HepG2 (cell line): ENCODE results near the gene AMHR2. TPM values are rescaled to one million over a fixed set of nuclear protein-coding genes. Genes with fewer than 3 reads are reported as not detected.

Experiments
- BCLAF1 ChIP-seq: fragments of 450-650 bp; IDR thresholded peaks from 2 replicates; pipeline ENCODE4 v1.6.1; 2017; ENCODE audit warnings: mild to moderate bottlenecking
- CCDC6 ChIP-seq: sonication (generic); formaldehyde crosslinking; IDR thresholded peaks from 2 replicates; pipeline ENCODE4 v1.8.1; 2022; ENCODE audit warnings: mild to moderate bottlenecking, missing genetic modification reagents, moderate library complexity
- CERS6 ChIP-seq: sonication (generic); formaldehyde crosslinking; IDR thresholded peaks from 2 replicates; pipeline ENCODE4 v1.5.0; 2020; ENCODE audit warnings: missing genetic modification reagents
- EED ChIP-seq: sonication (generic); formaldehyde crosslinking; IDR thresholded peaks from 2 replicates; pipeline ENCODE4 v1.5.0; 2020; ENCODE audit warnings: mild to moderate bottlenecking, missing genetic modification reagents
- GATAD2A ChIP-seq: IDR thresholded peaks from 2 replicates; pipeline ENCODE4 v1.6.1; 2016
- HES4 ChIP-seq: sonication (generic); formaldehyde crosslinking; IDR thresholded peaks from 2 replicates; pipeline ENCODE4 v1.9.0; 2021; ENCODE audit warnings: mild to moderate bottlenecking, missing genetic modification reagents, borderline replicate concordance
- HMG20A ChIP-seq: IDR thresholded peaks from 2 replicates; pipeline ENCODE4 v1.6.1; 2016; ENCODE audit warnings: borderline replicate concordance
- KLF16 ChIP-seq, 2 experiments: sonication (generic) in 1 of 2; formaldehyde crosslinking in 1 of 2; IDR thresholded peaks; 2 replicates each; pipeline versions ENCODE4 v1.6.1 to v1.8.0; 2016 to 2023; ENCODE audit warnings: missing genetic modification reagents in 2 of 2, missing compliant biosample characterization in 1 of 2
- PBX2 ChIP-seq: IDR thresholded peaks from 2 replicates; pipeline ENCODE4 v1.6.1; 2016; ENCODE audit warnings: control low read depth
- THAP7 ChIP-seq: sonication (generic); formaldehyde crosslinking; IDR thresholded peaks from 2 replicates; pipeline ENCODE4 v1.8.1; 2023; ENCODE audit warnings: mild to moderate bottlenecking, missing genetic modification reagents
- YEATS2 ChIP-seq: sonication (generic); formaldehyde crosslinking; IDR thresholded peaks from 2 replicates; pipeline ENCODE4 v1.4.0; 2020; ENCODE audit warnings: missing genetic modification reagents, borderline replicate concordance
- ZFY ChIP-seq: sonication (generic); formaldehyde crosslinking; IDR thresholded peaks from 2 replicates; pipeline ENCODE4 v1.4.0; 2020; ENCODE audit warnings: missing genetic modification reagents
- ZNF430 ChIP-seq: sonication (generic); formaldehyde crosslinking; IDR thresholded peaks from 2 replicates; pipeline ENCODE4 v1.9.0; 2021; ENCODE audit warnings: mild to moderate bottlenecking, missing genetic modification reagents
- ZNF605 ChIP-seq: sonication (generic); formaldehyde crosslinking; IDR thresholded peaks from 2 replicates; pipeline ENCODE4 v1.8.0; 2022; ENCODE audit warnings: mild to moderate bottlenecking, missing genetic modification reagents
- ZNF720 ChIP-seq: sonication (generic); formaldehyde crosslinking; IDR thresholded peaks from 2 replicates; pipeline ENCODE4 v1.4.0; 2020; ENCODE audit warnings: missing genetic modification reagents
- ZNF781 ChIP-seq: sonication (generic); formaldehyde crosslinking; IDR thresholded peaks from 2 replicates; pipeline ENCODE4 v1.5.1; 2020; ENCODE audit warnings: borderline replicate concordance, mild to moderate bottlenecking, missing genetic modification reagents; ENCODE audit errors: not compliant biosample characterization
- ZNF83 ChIP-seq: sonication (generic); formaldehyde crosslinking; IDR thresholded peaks from 2 replicates; pipeline ENCODE4 v1.4.0; 2020; ENCODE audit warnings: missing genetic modification reagents, mild to moderate bottlenecking, borderline replicate concordance
- polyA plus RNA-seq, 8 experiments: library from polyadenylated mRNA; depleted of rRNA in 3 of 8; stranded (reverse) in 7 of 8; unstranded in 1 of 8; fragments of >200 nt; fragmentation: Illumina TruSeq in 4 of 8; extraction: Trizol in 4 of 8; gene quantifications; 2 replicates each; pipeline versions ENCODE4 v1.2.1 to v1.2.3, GENCODE V29; 2011 to 2016; ENCODE audit warnings: low read depth in 4 of 8, missing spikeins in 1 of 8, mixed read lengths in 1 of 8; ENCODE audit not compliant: insufficient read depth in 1 of 8
- total RNA-seq, 5 experiments: library from RNA; depleted of rRNA; stranded (reverse); fragments of >200 nt; fragmentation: Illumina TruSeq; extraction: Trizol; gene quantifications; 2 replicates each; pipeline ENCODE4 v1.2.3, GENCODE V29; 2016; ENCODE audit warnings: low read depth in 1 of 5
- TF ChIP-seq, protein P1 (sequence below): sonication (generic); formaldehyde crosslinking; IDR thresholded peaks from 2 replicates; pipeline ENCODE4 v1.5.0; 2020; ENCODE audit warnings: missing genetic modification reagents

AMHR2 gene
- total and polyA plus RNA-seq, 2 of the 13 experiments (the other 11 are each of a cell fraction or from before 2014, with no cell fraction given) = 0.24 to 0.58 TPM

GRCh38 chr12:53441040-53441833 lies 17.6 kb downstream of the AMHR2 start, which contains the start of gene PRR13 (continued):
- TF ChIP-seq PBX2 = peak; percentile 88
- peak; percentile 57; the same call in 1 of the 2 replicates for TF ChIP-seq GATAD2A
- TF ChIP-seq HES4 = no peak
- TF ChIP-seq CERS6 (CRISPR knock-in tag) = no peak
- peak; percentile 22; the same call in 1 of the 2 replicates for TF ChIP-seq YEATS2 (CRISPR knock-in tag)
- no peak for TF ChIP-seq HMG20A (CRISPR knock-in tag)
- no peak for TF ChIP-seq ZNF605
- TF ChIP-seq CCDC6 (CRISPR knock-in tag) = no peak; the same call in 1 of the 2 replicates
- no peak for TF ChIP-seq ZNF83 (CRISPR knock-in tag)
- no peak for TF ChIP-seq ZNF430 (CRISPR knock-in tag)
- TF ChIP-seq, protein P1, sequence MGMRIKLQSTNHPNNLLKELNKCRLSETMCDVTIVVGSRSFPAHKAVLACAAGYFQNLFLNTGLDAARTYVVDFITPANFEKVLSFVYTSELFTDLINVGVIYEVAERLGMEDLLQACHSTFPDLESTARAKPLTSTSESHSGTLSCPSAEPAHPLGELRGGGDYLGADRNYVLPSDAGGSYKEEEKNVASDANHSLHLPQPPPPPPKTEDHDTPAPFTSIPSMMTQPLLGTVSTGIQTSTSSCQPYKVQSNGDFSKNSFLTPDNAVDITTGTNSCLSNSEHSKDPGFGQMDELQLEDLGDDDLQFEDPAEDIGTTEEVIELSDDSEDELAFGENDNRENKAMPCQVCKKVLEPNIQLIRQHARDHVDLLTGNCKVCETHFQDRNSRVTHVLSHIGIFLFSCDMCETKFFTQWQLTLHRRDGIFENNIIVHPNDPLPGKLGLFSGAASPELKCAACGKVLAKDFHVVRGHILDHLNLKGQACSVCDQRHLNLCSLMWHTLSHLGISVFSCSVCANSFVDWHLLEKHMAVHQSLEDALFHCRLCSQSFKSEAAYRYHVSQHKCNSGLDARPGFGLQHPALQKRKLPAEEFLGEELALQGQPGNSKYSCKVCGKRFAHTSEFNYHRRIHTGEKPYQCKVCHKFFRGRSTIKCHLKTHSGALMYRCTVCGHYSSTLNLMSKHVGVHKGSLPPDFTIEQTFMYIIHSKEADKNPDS (CRISPR knock-in tag) = no peak
- TF ChIP-seq BCLAF1 = no peak
- peak in 1 of 2 experiments; percentile 54; a peak in 1 of 4 replicates for TF ChIP-seq KLF16 (CRISPR knock-in tag; IDR thresholded peaks at IDR 0.05)
- no peak for TF ChIP-seq THAP7 (CRISPR knock-in tag)
- TF ChIP-seq ZNF720 (CRISPR knock-in tag) = no peak
- no peak for TF ChIP-seq ZNF781
- TF ChIP-seq ZFY (CRISPR knock-in tag) = no peak; the same call in 1 of the 2 replicates
- TF ChIP-seq EED (CRISPR knock-in tag) = no peak
